PC-3 (cell line): ENCODE results near the gene ATP1A4. TPM values are rescaled to one million over a fixed set of nuclear protein-coding genes. Genes with fewer than 3 reads are reported as not detected.

Experiments used
- ATAC-seq: fragments of 200-7000 bp; cut with Tn5 transposase; 2 replicates; pipeline ENCODE4 v1.9.1; 2020; ENCODE audit warnings: mild to moderate bottlenecking, moderate library complexity
- BruUV-seq: library from RNA; stranded (reverse); fragments of 400-500 nt; replicated peaks from 2 replicates; lab custom pipeline; 2021; lab: Mats Ljungman, UMichigan
- CTCF ChIA-PET: fragments of 300-600 bp; sonication (Branson Sonifier 250); formaldehyde crosslinking; loops from one replicate; lab custom pipeline; 2022; ENCODE audit warnings: antibody characterized with exemption; lab: Charles Lee
- POLR2A ChIA-PET: fragments of 300-600 bp; sonication (Branson Sonifier 250); formaldehyde crosslinking; loops from one replicate; lab custom pipeline; 2022; ENCODE audit warnings: antibody characterized with exemption; ENCODE audit not compliant: unreplicated experiment; lab: Charles Lee
- DNase-seq: peaks from one replicate; pipeline ENCODE4 v3.0.0-alpha.2; 2015
- H2AFZ ChIP-seq: fragments of 300-600 bp; sonication (generic); 2 replicates; pipeline ENCODE4 v1.6.0; 2016; ENCODE audit warnings: antibody characterized with exemption, low read length
- H3F3A ChIP-seq: fragments of 300-600 bp; sonication (generic); one replicate; pipeline ENCODE4 v1.6.0; 2017; ENCODE audit warnings: antibody characterized with exemption, low read length, control low read depth, mild to moderate bottlenecking; ENCODE audit not compliant: unreplicated experiment
- H3K27ac ChIP-seq: fragments of 300-600 bp; sonication (generic); 2 replicates; pipeline ENCODE4 v1.5.1; 2016; ENCODE audit warnings: mild to moderate bottlenecking, low read length
- H3K27me3 ChIP-seq: fragments of 300-600 bp; sonication (generic); 2 replicates; pipeline ENCODE4 v1.6.1; 2016; ENCODE audit warnings: low read length, mixed read lengths
- H3K36me3 ChIP-seq: fragments of 300-600 bp; sonication (generic); 2 replicates; pipeline ENCODE4 v1.6.1; 2016; ENCODE audit warnings: low read depth, mixed run types, low read length, mixed read lengths
- H3K4me1 ChIP-seq: fragments of 300-600 bp; sonication (generic); 2 replicates; pipeline ENCODE4 v1.5.1; 2016; ENCODE audit warnings: low read length; ENCODE audit not compliant: insufficient read depth
- H3K4me2 ChIP-seq: fragments of 300-600 bp; sonication (generic); 2 replicates; pipeline ENCODE4 v1.6.0; 2016; ENCODE audit warnings: low read length
- H3K4me3 ChIP-seq: fragments of 300-600 bp; sonication (generic); 2 replicates; pipeline ENCODE4 v1.5.1; 2016; ENCODE audit warnings: mild to moderate bottlenecking, low read length, mixed read lengths
- H3K79me2 ChIP-seq: fragments of 300-600 bp; sonication (generic); 2 replicates; pipeline ENCODE4 v1.6.1; 2017; ENCODE audit warnings: low read length, mixed read lengths
- H3K9ac ChIP-seq: fragments of 300-600 bp; sonication (generic); 2 replicates; pipeline ENCODE4 v1.6.0; 2016; ENCODE audit warnings: mild to moderate bottlenecking, low read length
- H3K9me2 ChIP-seq: fragments of 300-600 bp; sonication (generic); replicated peaks from 2 replicates; pipeline ENCODE4 v1.6.1; 2016; ENCODE audit warnings: mixed run types, low read length, mixed read lengths
- H3K9me3 ChIP-seq: fragments of 300-600 bp; sonication (generic); 2 replicates; pipeline ENCODE4 v1.6.1; 2016; ENCODE audit warnings: low read length, mixed read lengths
- H4K20me1 ChIP-seq: fragments of 300-600 bp; sonication (generic); 2 replicates; pipeline ENCODE4 v1.6.1; 2016; ENCODE audit warnings: low read length, mixed read lengths
- CTCF ChIP-seq: fragments of 300-600 bp; sonication (generic); conservative IDR thresholded peaks from 2 replicates; pipeline ENCODE4 v1.5.1; 2017; ENCODE audit warnings: antibody characterized with exemption, low read depth, mild to moderate bottlenecking, low read length
- EZH2 ChIP-seq: fragments of 300-600 bp; sonication (generic); IDR thresholded peaks from one replicate; pipeline ENCODE4 v1.6.1; 2017; ENCODE audit warnings: antibody characterized with exemption, mild to moderate bottlenecking, low read length; ENCODE audit not compliant: unreplicated experiment
- EZH2phosphoT487 ChIP-seq: fragments of 300-600 bp; sonication (generic); IDR thresholded peaks from 2 replicates; pipeline ENCODE4 v1.6.1; 2018; ENCODE audit warnings: mild to moderate bottlenecking, antibody characterized with exemption, low read length, borderline replicate concordance
- intact Hi-C: fragments of 100-400 bp; cut with micrococcal nuclease; formaldehyde crosslinking; loops from 2 replicates; pipeline ENCODE4 v1.9.0; 2023
- total RNA-seq: library from RNA; depleted of rRNA; stranded (reverse); fragments of >200 nt; gene quantifications from 2 replicates; pipeline ENCODE4 v1.2.3, GENCODE V29; 2014

ATP1A4 gene
- total RNA-seq, 1 experiment from 2014 or later = 0.04 TPM

GRCh38 chr1:160167056-160167455 is 15.7 kb downstream of the ATP1A4 start:
- peak overlapping the region; percentile 19 for H3K4me2 ChIP-seq
- POLR2A ChIA-PET = interaction anchor here (0.5 kb wide), 1 partner anchor 45 kb away, joined by 3 read pairs; no protein-coding TSS in a partner anchor

GRCh38 chr1:160167580-160167979 is 16.2 kb downstream of the ATP1A4 start:
- CTCF ChIA-PET = no interaction called here
- no peaks in the 10 kb centered on the region for H3K79me2 ChIP-seq

More at GRCh38 chr1:160167056-160167455, 15.7 kb downstream of the ATP1A4 start:
- no peaks in the 10 kb centered on the region for H3K9me3 ChIP-seq
- H3K36me3 ChIP-seq = no peaks in the 10 kb centered on the region
- no peaks in the 10 kb centered on the region for H3K79me2 ChIP-seq
- TF ChIP-seq EZH2 (no peak), CTCF (no peak), EZH2phosphoT487 (no peak)
- no peak overlapping the region for H3K9ac ChIP-seq
- ATAC-seq = peak; percentile 15; the same call in 1 of the 2 replicates
- intact Hi-C loops = no loop called here
- H3K4me3 ChIP-seq = no peak overlapping the region
- H3F3A ChIP-seq = no peaks in the 10 kb centered on the region
- H2AFZ ChIP-seq = 0 out of 2 replicates have a peak overlapping the region, but pooled peaks have one; percentile 6
- BruUV-seq = no TSS peak
- CTCF ChIA-PET = no interaction called here
- H4K20me1 ChIP-seq = no peaks in the 10 kb centered on the region
- no peak overlapping the region for H3K27ac ChIP-seq
- H3K27me3 ChIP-seq = no peaks in the 10 kb centered on the region
- H3K9me2 ChIP-seq = no peaks in the 10 kb centered on the region
- peaks cover 11% of the 10 kb centered on the region for H3K4me1 ChIP-seq
- peak; percentile 72 for DNase-seq

More at GRCh38 chr1:160167580-160167979, 16.2 kb downstream of the ATP1A4 start:
- TF ChIP-seq EZH2phosphoT487 (no peak), EZH2 (no peak), CTCF (peak; percentile 36; the same call in 1 of the 2 replicates)
- peak; percentile 45 for DNase-seq
- no peaks in the 10 kb centered on the region for H3K9me2 ChIP-seq
- H3K27me3 ChIP-seq = no peaks in the 10 kb centered on the region
- H3K9ac ChIP-seq = no peak overlapping the region
- no TSS peak for BruUV-seq
- H3K4me3 ChIP-seq = no peak overlapping the region
- no peaks in the 10 kb centered on the region for H3F3A ChIP-seq
- no peak for ATAC-seq
- H3K36me3 ChIP-seq = no peaks in the 10 kb centered on the region
- no peaks in the 10 kb centered on the region for H3K9me3 ChIP-seq
- 0 out of 2 replicates have a peak overlapping the region, but pooled peaks have one; percentile 6 for H2AFZ ChIP-seq
- POLR2A ChIA-PET = interaction anchor here (0.5 kb wide), 1 partner anchor 45 kb away, joined by 3 read pairs; no protein-coding TSS in a partner anchor
- intact Hi-C loops = no loop called here
- H4K20me1 ChIP-seq = no peaks in the 10 kb centered on the region
- H3K4me2 ChIP-seq = peak overlapping the region; percentile 19
- H3K27ac ChIP-seq = no peak overlapping the region
- peaks cover 11% of the 10 kb centered on the region for H3K4me1 ChIP-seq
